H9 (cell line): ENCODE results near the gene ENC1. TPM values are rescaled to one million over a fixed set of nuclear protein-coding genes. Genes with fewer than 3 reads are reported as not detected.

ENCODE experiments used
- DNase-seq: peaks from one replicate; pipeline ENCODE4 v3.0.0-alpha.2; 2017
- H2AFZ ChIP-seq: one replicate; pipeline ENCODE4 v1.6.1; 2013; ENCODE audit warnings: mild to moderate bottlenecking, low read length, control low read depth, moderate library complexity
- H2AK5ac ChIP-seq: 2 replicates; pipeline ENCODE4 v1.6.1; 2013; ENCODE audit warnings: low read length, control low read depth, mixed read lengths; ENCODE audit not compliant: insufficient read length
- H2BK120ac ChIP-seq: one replicate; pipeline ENCODE4 v1.6.1; 2013; ENCODE audit warnings: low read depth, mild to moderate bottlenecking, low read length, control low read depth, inconsistent platforms; ENCODE audit not compliant: poor library complexity, severe bottlenecking
- H2BK12ac ChIP-seq: 2 replicates; pipeline ENCODE4 v1.6.1; 2013; ENCODE audit warnings: low read length, control low read depth, mixed read lengths, low read depth; ENCODE audit not compliant: insufficient read length
- H2BK15ac ChIP-seq: 2 replicates; pipeline ENCODE4 v1.6.1; 2013; ENCODE audit warnings: low read depth, low read length, control low read depth
- H2BK20ac ChIP-seq: one replicate; pipeline ENCODE4 v1.6.1; 2013; ENCODE audit warnings: low read depth, mild to moderate bottlenecking, low read length, control low read depth, inconsistent platforms; ENCODE audit not compliant: poor library complexity, severe bottlenecking
- H2BK5ac ChIP-seq: 2 replicates; pipeline ENCODE4 v1.6.1; 2013; ENCODE audit warnings: low read length, control low read depth, mixed read lengths; ENCODE audit not compliant: insufficient read length
- H3K14ac ChIP-seq: 2 replicates; pipeline ENCODE4 v1.6.1; 2013; ENCODE audit warnings: low read length, control low read depth; ENCODE audit not compliant: insufficient read depth
- H3K18ac ChIP-seq: 2 replicates; pipeline ENCODE4 v1.6.1; 2013; ENCODE audit warnings: low read depth, mild to moderate bottlenecking, mixed read lengths, low read length, control low read depth; ENCODE audit not compliant: insufficient read length
- H3K23ac ChIP-seq: 2 replicates; pipeline ENCODE4 v1.6.1; 2013; ENCODE audit warnings: low read length, control low read depth, mixed read lengths, low read depth; ENCODE audit not compliant: insufficient read length
- H3K23me2 ChIP-seq: 2 replicates; pipeline ENCODE4 v1.6.1; 2013; ENCODE audit warnings: low read depth, mild to moderate bottlenecking, mixed read lengths, low read length, control low read depth; ENCODE audit not compliant: insufficient read length, poor library complexity, severe bottlenecking
- H3K27ac ChIP-seq: 2 replicates; pipeline ENCODE4 v1.5.1; 2013; ENCODE audit warnings: low read length, control low read depth, mixed read lengths, low read depth; ENCODE audit not compliant: insufficient read length
- H3K27me3 ChIP-seq: 2 replicates; pipeline ENCODE4 v1.6.1; 2013; ENCODE audit warnings: low read length, control low read depth, inconsistent platforms; ENCODE audit not compliant: insufficient read depth
- H3K4ac ChIP-seq: 2 replicates; pipeline ENCODE4 v1.6.1; 2013; ENCODE audit warnings: low read depth, mild to moderate bottlenecking, control low read depth, inconsistent platforms, low read length, moderate library complexity
- H3K4me1 ChIP-seq: 2 replicates; pipeline ENCODE4 v1.6.1; 2013; ENCODE audit warnings: low read length, control low read depth, inconsistent platforms; ENCODE audit not compliant: insufficient read depth
- H3K4me2 ChIP-seq: 2 replicates; pipeline ENCODE4 v1.6.1; 2013; ENCODE audit warnings: low read length, control low read depth, mixed read lengths; ENCODE audit not compliant: insufficient read length, insufficient read depth
- H3K56ac ChIP-seq: 2 replicates; pipeline ENCODE4 v1.6.1; 2013; ENCODE audit warnings: low read depth, mild to moderate bottlenecking, mixed read lengths, low read length, control low read depth; ENCODE audit not compliant: insufficient read length
- H3K79me1 ChIP-seq: 2 replicates; pipeline ENCODE4 v1.6.1; 2013; ENCODE audit warnings: low read depth, mild to moderate bottlenecking, moderate library complexity, low read length, control low read depth, inconsistent platforms; ENCODE audit not compliant: insufficient read depth, poor library complexity, severe bottlenecking
- H3K79me2 ChIP-seq: 2 replicates; pipeline ENCODE4 v1.6.1; 2013; ENCODE audit warnings: low read length, control low read depth, inconsistent platforms; ENCODE audit not compliant: insufficient read depth
- H3K9ac ChIP-seq: 2 replicates; pipeline ENCODE4 v1.6.1; 2013; ENCODE audit warnings: low read length, control low read depth, mixed read lengths; ENCODE audit not compliant: insufficient read length; ENCODE audit errors: extremely low read depth
- H3K9me3 ChIP-seq: one replicate; pipeline ENCODE4 v1.6.1; 2013; ENCODE audit warnings: low read depth, low read length, inconsistent platforms; ENCODE audit not compliant: control insufficient read depth
- H3T11ph ChIP-seq: one replicate; pipeline ENCODE4 v1.6.1; 2013; ENCODE audit warnings: mild to moderate bottlenecking, low read length, control low read depth, inconsistent platforms
- H4K20me1 ChIP-seq: one replicate; pipeline ENCODE4 v1.6.1; 2013; ENCODE audit not compliant: control insufficient read depth, insufficient read length, insufficient read depth
- H4K5ac ChIP-seq: 2 replicates; pipeline ENCODE4 v1.6.1; 2013; ENCODE audit warnings: low read depth, mild to moderate bottlenecking, mixed read lengths, low read length, control low read depth; ENCODE audit not compliant: insufficient read length
- H4K8ac ChIP-seq: replicated peaks from 2 replicates; pipeline ENCODE4 v1.6.1; 2013; ENCODE audit warnings: low read length, control low read depth, mixed read lengths, low read depth; ENCODE audit not compliant: insufficient read length
- H4K91ac ChIP-seq: 2 replicates; pipeline ENCODE4 v1.6.1; 2013; ENCODE audit warnings: low read depth, mild to moderate bottlenecking, moderate library complexity, mixed read lengths, low read length, control low read depth; ENCODE audit not compliant: insufficient read length
- H3K27ac Mint-ChIP-seq, 3 experiments: 2 replicates in 2 of 3; 3 replicates in 1 of 3; pipeline ENCODE4 v1.8.0; 2020 to 2021; ENCODE audit warnings: mixed read lengths in 3 of 3, mild to moderate bottlenecking in 1 of 3, moderate library complexity in 1 of 3
- H3K27me3 Mint-ChIP-seq: 2 replicates; pipeline ENCODE4 v1.8.0; 2021; ENCODE audit warnings: low read depth, mild to moderate bottlenecking, moderate library complexity, mixed read lengths
- H3K36me3 Mint-ChIP-seq, 3 experiments: 2 replicates in 2 of 3; 3 replicates in 1 of 3; pipeline ENCODE4 v1.8.0; 2020 to 2021; ENCODE audit warnings: low read depth in 3 of 3, mixed read lengths in 3 of 3; ENCODE audit not compliant: insufficient read depth in 1 of 3
- H3K4me1 Mint-ChIP-seq, 2 experiments: 2 replicates each; pipeline ENCODE4 v1.8.0; 2020; ENCODE audit warnings: mixed read lengths in 2 of 2
- H3K4me3 Mint-ChIP-seq, 2 experiments: 2 replicates in 1 of 2; 3 replicates in 1 of 2; pipeline ENCODE4 v1.8.0; 2020 to 2021; ENCODE audit warnings: mild to moderate bottlenecking in 2 of 2, mixed read lengths in 2 of 2, moderate library complexity in 1 of 2
- H3K9me3 Mint-ChIP-seq, 2 experiments: 2 replicates in 1 of 2; 3 replicates in 1 of 2; pipeline ENCODE4 v1.8.0; 2020; ENCODE audit warnings: mild to moderate bottlenecking in 2 of 2, mixed read lengths in 2 of 2, moderate library complexity in 1 of 2
- CTCF ChIP-seq: fragments of 200-600 bp; sonication (generic); conservative IDR thresholded peaks from 3 replicates; pipeline ENCODE4 v1.8.0; 2021; ENCODE audit warnings: antibody characterized with exemption, mild to moderate bottlenecking
- WGBS: extraction: QIAGEN DNeasy Blood & Tissue Kit; methylation state at CpG from one replicate; pipeline ENCODE4 v1.1.7; 2013; ENCODE audit warnings: missing lambda C conversion rate, low lambda C conversion rate, mixed read lengths; ENCODE audit not compliant: insufficient read length; ENCODE audit errors: extremely low coverage; 5-methylcytosine and 5-hydroxymethylcytosine counted together
- total RNA-seq: library from RNA; stranded (reverse); gene quantifications from 2 replicates; pipeline ENCODE4 v1.2.1, GENCODE V29; 2021

The ENC1 gene
- total RNA-seq, 1 experiment from 2014 or later = 14.4 TPM

- no CpG with 5 or more reads among the region's 3 CpGs for WGBS
- no peak overlapping the region for H4K5ac ChIP-seq
- H4K8ac ChIP-seq = no peak overlapping the region
- H2BK12ac ChIP-seq = no peak overlapping the region
- H2BK20ac ChIP-seq = no peak overlapping the region
- no peaks in the 10 kb centered on the region for H3K23me2 ChIP-seq
- no peak overlapping the region for H3K18ac ChIP-seq
- H3K14ac ChIP-seq = no peak overlapping the region
- H4K91ac ChIP-seq = no peak overlapping the region
- no peak overlapping the region for H2AK5ac ChIP-seq
- H3K4ac ChIP-seq = no peak overlapping the region
- no peak overlapping the region for H3K9ac ChIP-seq
- no peak overlapping the region for H2AFZ ChIP-seq
- no peaks in the 10 kb centered on the region for H3K79me1 ChIP-seq
- H3K56ac ChIP-seq = no peak overlapping the region
- H3K27ac Mint-ChIP-seq = no peak overlapping the region
- H4K20me1 ChIP-seq = no peaks in the 10 kb centered on the region
- H2BK5ac ChIP-seq = no peak overlapping the region
- no peak overlapping the region for H2BK15ac ChIP-seq
- H3K4me1 Mint-ChIP-seq = peaks cover 9 to 11% of the 10 kb centered on the region in 2 experiments
- H3K27ac ChIP-seq = no peak overlapping the region
- peaks cover under 1% of the 10 kb centered on the region; the same call in 1 of the 2 replicates for H3K4me1 ChIP-seq
- no peaks in the 10 kb centered on the region for H3K27me3 ChIP-seq
- no peak for DNase-seq
- no peaks in the 10 kb centered on the region; a peak in 2 of 5 replicates for H3K9me3 Mint-ChIP-seq
- no peaks in the 10 kb centered on the region for H3K79me2 ChIP-seq
- no peak for TF ChIP-seq CTCF
- no peak overlapping the region for H3K4me3 Mint-ChIP-seq
- H3K27me3 Mint-ChIP-seq = no peaks in the 10 kb centered on the region
- H3K4me2 ChIP-seq = no peak overlapping the region
- H2BK120ac ChIP-seq = no peak overlapping the region
- H3K23ac ChIP-seq = no peak overlapping the region
- H3K9me3 ChIP-seq = no peaks in the 10 kb centered on the region
- H3K36me3 Mint-ChIP-seq = no peaks in the 10 kb centered on the region
- H3T11ph ChIP-seq = no peak overlapping the region
These were observed 59.8 kb downstream of the ENC1 start for GRCh38 chr5:74580729-74581109.
